KBM-7 (cell line): ENCODE data around the gene RIPOR2.
A peak's percentile ranks its signal among the peaks of the same experiment; 100 is the strongest.
"Not testable (repeated sequence)": the region's sequence is repeated elsewhere in the genome, so short reads cannot be mapped to it uniquely, and the experiment has no call there.

Source experiments
- DNase-seq: peaks from one replicate; pipeline ENCODE4 v3.0.0-alpha.2; 2015
- in situ Hi-C: fragments of 300-500 bp; cut with MboI; formaldehyde crosslinking; loops from 2 replicates; pipeline ENCODE4 v1.14.3; 2020; ENCODE audit warnings: low sequenced_read_pairs, low pct_unique_long_range_greater_than_20kb, mixed read lengths

Gene RIPOR2

DNA sequence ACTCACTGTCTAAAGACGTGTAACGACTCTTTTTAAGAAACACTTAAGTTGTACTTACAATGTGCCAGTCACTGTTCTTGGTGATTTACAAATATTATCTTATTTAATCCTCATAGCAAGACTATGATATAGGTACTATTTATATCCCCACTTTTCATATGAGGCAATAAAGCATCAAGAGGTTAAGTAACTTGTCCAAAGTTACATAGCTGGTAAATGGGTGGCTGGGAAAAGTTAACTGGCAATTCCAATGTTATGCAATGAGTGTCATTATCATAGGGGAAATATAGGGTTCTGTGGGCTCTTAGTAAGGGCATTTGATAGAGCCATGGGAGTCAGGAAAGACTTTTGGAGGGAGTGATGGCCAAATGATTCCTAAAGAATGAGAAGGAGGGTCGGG, 21.4 kb upstream of the RIPOR2 start:
- in situ Hi-C loops: no loop called here
- DNase-seq: no peak

- DNase-seq: no peak
- in situ Hi-C loops: no loop called here
Observed at GRCh38 chr6:24953726-24954125, 18.0 kb upstream of the RIPOR2 start.

GRCh38 chr6:24951811-24952299, 16.1 kb upstream of the RIPOR2 start:
- in situ Hi-C loops: no loop called here
- DNase-seq: peak; percentile 86

GRCh38 chr6:24950218-24950941, 14.6 kb upstream of the RIPOR2 start:
- DNase-seq: no peak
- in situ Hi-C loops: no loop called here

- in situ Hi-C loops: no loop called here
- peak; percentile 77 for DNase-seq
Observed at GRCh38 chr6:24949020-24949569, 13.3 kb upstream of the RIPOR2 start.

DNA sequence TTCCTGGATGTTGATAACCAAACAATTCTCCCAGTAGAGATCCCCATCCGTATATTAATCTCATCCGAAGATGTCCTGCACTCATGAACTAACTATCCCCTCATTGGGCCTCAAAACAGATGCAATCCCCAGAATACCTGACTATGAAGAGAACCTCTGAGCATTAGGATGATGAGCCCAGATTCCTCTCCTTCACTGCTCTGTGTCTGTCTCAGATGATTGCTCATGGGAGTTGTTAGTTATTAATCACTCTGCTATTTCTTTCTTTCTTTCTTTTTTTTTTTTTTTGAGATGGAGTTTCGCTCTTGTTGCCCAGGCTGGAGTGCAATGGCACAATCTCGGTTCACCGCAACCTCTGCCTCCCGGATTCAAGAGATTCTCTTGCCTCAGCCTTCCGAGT, 12.5 kb upstream of the RIPOR2 start:
- in situ Hi-C loops, DNase-seq: not testable (repeated sequence)

- no peak for DNase-seq
- in situ Hi-C loops: no loop called here
Observed at GRCh38 chr6:24947636-24948035, 11.9 kb upstream of the RIPOR2 start.

GRCh38 chr6:24945054-24945453, 9.3 kb upstream of the RIPOR2 start:
- DNase-seq: no peak
- in situ Hi-C loops: no loop called here

- no peak for DNase-seq
- in situ Hi-C loops: no loop called here
Observed at GRCh38 chr6:24943774-24944173, 8.0 kb upstream of the RIPOR2 start.

- in situ Hi-C loops: no loop called here
- no peak for DNase-seq
Observed at GRCh38 chr6:24940311-24940917, 4.7 kb upstream of the RIPOR2 start.

- in situ Hi-C loops: no loop called here
- no peak for DNase-seq
Observed at GRCh38 chr6:24936641-24937317, 1.0 kb upstream of the RIPOR2 start.

DNA sequence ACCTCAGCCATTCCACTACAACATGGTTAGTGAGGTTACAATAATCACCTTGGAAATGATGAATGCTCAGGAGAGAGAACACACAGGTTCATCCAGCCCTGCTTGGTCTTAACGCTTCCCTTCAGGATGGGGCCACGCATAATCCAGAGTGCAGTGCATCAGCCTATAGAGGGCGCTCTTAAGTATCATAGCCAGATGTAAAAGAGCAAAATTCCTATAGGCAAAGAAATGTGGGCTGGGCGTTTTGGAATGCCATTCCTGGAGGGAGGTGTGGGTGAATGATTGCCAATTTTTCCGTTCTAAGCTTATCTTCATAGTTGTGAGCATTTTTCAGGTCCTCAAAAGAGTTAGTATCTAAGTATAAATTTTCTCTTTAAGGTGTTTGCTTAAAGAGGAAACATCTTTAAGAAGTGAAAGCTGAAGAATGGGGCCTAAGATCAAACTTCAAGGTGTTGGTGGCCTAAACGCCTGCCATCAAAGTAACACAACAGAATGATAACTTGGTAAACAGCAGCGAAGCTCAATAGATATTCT, 1.8 kb downstream of the RIPOR2 start:
- in situ Hi-C loops: no loop called here
- DNase-seq: peak; percentile 56

DNA sequence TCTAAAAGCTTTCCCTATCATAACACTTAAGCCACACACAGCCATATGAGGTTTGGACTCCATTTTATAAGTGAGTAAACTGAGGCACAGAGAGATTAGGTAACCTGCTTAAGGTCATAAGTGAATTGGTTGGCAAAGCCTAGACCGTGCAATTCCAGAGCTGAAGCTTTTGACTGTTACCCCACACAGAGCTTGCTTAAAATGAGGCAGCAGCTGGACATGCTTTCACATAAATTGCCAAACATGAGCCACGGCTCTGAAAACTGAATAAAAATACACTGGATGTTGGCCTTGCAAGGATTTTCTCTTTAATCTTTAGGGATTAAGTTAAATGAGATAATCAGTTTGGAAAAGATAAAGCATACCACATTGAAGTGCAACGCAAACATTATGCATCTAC, 2.5 kb downstream of the RIPOR2 start:
- in situ Hi-C loops: no loop called here
- DNase-seq: no peak

GRCh38 chr6:24932832-24933231, 2.9 kb downstream of the RIPOR2 start:
- no peak for DNase-seq

GRCh38 chr6:24931718-24932691, 3.8 kb downstream of the RIPOR2 start:
- in situ Hi-C loops: no loop called here

More at GRCh38 chr6:24932832-24933231, 2.9 kb downstream of the RIPOR2 start:
- in situ Hi-C loops: no loop called here

DNA sequence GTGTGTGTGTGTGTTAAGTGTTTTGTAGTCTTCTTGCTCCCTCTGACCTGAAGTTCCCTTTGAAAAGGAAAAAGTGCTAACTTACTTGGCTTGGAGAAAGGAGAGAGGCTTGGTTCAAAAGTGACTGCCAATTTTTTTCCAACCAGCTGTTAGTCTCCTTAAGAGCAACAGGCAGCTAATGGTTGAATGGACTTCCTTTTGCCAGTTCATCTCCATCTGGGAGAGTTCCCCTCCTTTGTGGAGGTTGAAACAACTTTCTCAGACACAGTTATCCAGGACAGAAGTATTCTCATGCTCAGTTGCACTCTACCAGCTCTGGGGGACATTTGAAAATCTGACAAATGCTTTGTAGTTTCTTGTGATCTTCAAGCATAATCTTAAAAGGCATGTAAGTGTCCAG, 4.5 kb downstream of the RIPOR2 start:
- in situ Hi-C loops: no loop called here
- no peak for DNase-seq

More at GRCh38 chr6:24931718-24932691, 3.8 kb downstream of the RIPOR2 start:
- DNase-seq: peak; percentile 47

GRCh38 chr6:24930431-24930871, 5.3 kb downstream of the RIPOR2 start:
- in situ Hi-C loops: no loop called here
- no peak for DNase-seq

DNA sequence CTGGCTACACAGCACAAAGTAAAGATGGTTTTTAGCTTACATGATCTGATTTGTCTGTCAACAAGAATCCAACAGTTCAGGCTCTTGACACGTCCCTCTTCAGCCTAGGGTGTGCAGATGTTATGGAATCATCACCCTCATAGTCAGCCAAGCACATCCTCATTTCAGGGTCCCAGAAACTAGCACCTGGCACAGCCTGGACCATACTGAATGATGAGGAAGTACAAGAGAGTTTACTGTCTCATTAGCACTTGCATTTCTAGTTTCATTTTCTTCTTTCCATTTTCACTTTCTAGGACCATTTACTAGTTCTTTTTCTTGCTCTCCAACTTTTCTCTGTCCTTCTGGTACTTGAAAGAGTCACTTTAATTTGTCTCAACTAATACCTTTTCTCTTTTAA, 6.5 kb downstream of the RIPOR2 start:
- in situ Hi-C loops: no loop called here

More for the DNA sequence above, 6.5 kb downstream of the RIPOR2 start:
- DNase-seq: no peak
